ENCODE measurements around the gene KCNH8.

Gene KCNH8

GRCh38 chr3:19539518-19540392, 391.4 kb downstream of the KCNH8 start:
- DNase-seq (ENCODE audit: low spot score in 2 of 2), result no peak
- Histone ChIP-seq H3K4me3 (no peak overlapping the region), H3K27me3 (ENCODE audit: low read depth) (peaks cover 3% of the 10 kb centered on the region; the same call in 1 of the 2 replicates), H3K9me3 (no peaks in the 10 kb centered on the region), H3K36me3 (replicated peaks) (no peaks in the 10 kb centered on the region), H3K4me1 (no peaks in the 10 kb centered on the region)
- in situ Hi-C loops (cut with MboI; ENCODE audit: low sequenced_read_pairs), result no loop called here

- in situ Hi-C loops (cut with MboI; ENCODE audit: low sequenced_read_pairs), result no loop called here
- Histone ChIP-seq H3K9me3 (no peaks in the 10 kb centered on the region), H3K4me1 (no peaks in the 10 kb centered on the region), H3K4me3 (no peak overlapping the region), H3K27me3 (ENCODE audit: low read depth) (peaks cover 3% of the 10 kb centered on the region; the same call in 1 of the 2 replicates), H3K36me3 (replicated peaks) (no peaks in the 10 kb centered on the region)
- DNase-seq (ENCODE audit: low spot score in 2 of 2), result no peak
Measured at GRCh38 chr3:19540464-19540863, 392.2 kb downstream of the KCNH8 start.

GRCh38 chr3:19541284-19541683, 393.0 kb downstream of the KCNH8 start:
- H3K4me3 ChIP-seq, result no peak overlapping the region
- H3K4me1 ChIP-seq, result no peaks in the 10 kb centered on the region
- H3K27me3 ChIP-seq (ENCODE audit: low read depth), result peaks cover 3% of the 10 kb centered on the region; the same call in 1 of the 2 replicates
- no peaks in the 10 kb centered on the region for H3K9me3 ChIP-seq
- no peak for DNase-seq (ENCODE audit: low spot score in 2 of 2)
- H3K36me3 ChIP-seq (replicated peaks), result no peaks in the 10 kb centered on the region
- in situ Hi-C loops (cut with MboI; ENCODE audit: low sequenced_read_pairs), result no loop called here

GRCh38 chr3:19543212-19543841, 395.0 kb downstream of the KCNH8 start:
- DNase-seq (ENCODE audit: low spot score in 2 of 2), result peak; percentile 21 to 50
- in situ Hi-C loops (cut with MboI; ENCODE audit: low sequenced_read_pairs), result no loop called here
- peaks cover 6% of the 10 kb centered on the region; the same call in 1 of the 2 replicates for H3K27me3 ChIP-seq (ENCODE audit: low read depth)
- no peaks in the 10 kb centered on the region for H3K4me1 ChIP-seq
- no peak overlapping the region for H3K4me3 ChIP-seq
- H3K36me3 ChIP-seq (replicated peaks), result no peaks in the 10 kb centered on the region
- no peaks in the 10 kb centered on the region for H3K9me3 ChIP-seq

- H3K27me3 ChIP-seq (ENCODE audit: low read depth), result peaks cover 3% of the 10 kb centered on the region; the same call in 1 of the 2 replicates
- in situ Hi-C loops (cut with MboI; ENCODE audit: low sequenced_read_pairs), result no loop called here
- no peaks in the 10 kb centered on the region for H3K9me3 ChIP-seq
- no peaks in the 10 kb centered on the region for H3K4me1 ChIP-seq
- DNase-seq (ENCODE audit: low spot score in 2 of 2), result no peak
- H3K36me3 ChIP-seq (replicated peaks), result no peaks in the 10 kb centered on the region
- no peak overlapping the region for H3K4me3 ChIP-seq
Measured at GRCh38 chr3:19547665-19548464, 399.6 kb downstream of the KCNH8 start.

- in situ Hi-C loops (cut with MboI; ENCODE audit: low sequenced_read_pairs), result no loop called here
- H3K27me3 ChIP-seq (ENCODE audit: low read depth), result no peaks in the 10 kb centered on the region
- H3K9me3 ChIP-seq, result no peaks in the 10 kb centered on the region
- no peak for DNase-seq (ENCODE audit: low spot score in 2 of 2)
- no peaks in the 10 kb centered on the region for H3K36me3 ChIP-seq (replicated peaks)
- no peak overlapping the region for H3K4me3 ChIP-seq
- H3K4me1 ChIP-seq, result no peaks in the 10 kb centered on the region
Measured at GRCh38 chr3:19559724-19560442, 411.6 kb downstream of the KCNH8 start.

GRCh38 chr3:19573644-19574043, 425.3 kb downstream of the KCNH8 start:
- no peaks in the 10 kb centered on the region for H3K9me3 ChIP-seq
- no peaks in the 10 kb centered on the region for H3K36me3 ChIP-seq (replicated peaks)
- no peaks in the 10 kb centered on the region for H3K27me3 ChIP-seq (ENCODE audit: low read depth)
- in situ Hi-C loops (cut with MboI; ENCODE audit: low sequenced_read_pairs), result no loop called here
- no peaks in the 10 kb centered on the region for H3K4me1 ChIP-seq
- DNase-seq (ENCODE audit: low spot score in 2 of 2), result no peak
- H3K4me3 ChIP-seq, result no peak overlapping the region

- no peaks in the 10 kb centered on the region for H3K9me3 ChIP-seq
- H3K27me3 ChIP-seq (ENCODE audit: low read depth), result no peaks in the 10 kb centered on the region
- no peaks in the 10 kb centered on the region for H3K4me1 ChIP-seq
- H3K36me3 ChIP-seq (replicated peaks), result no peaks in the 10 kb centered on the region
- H3K4me3 ChIP-seq, result no peak overlapping the region
- DNase-seq (ENCODE audit: low spot score in 2 of 2), result no peak
- in situ Hi-C loops (cut with MboI; ENCODE audit: low sequenced_read_pairs), result no loop called here
Measured at GRCh38 chr3:19574268-19574667, 426.0 kb downstream of the KCNH8 start.

- no peaks in the 10 kb centered on the region for H3K9me3 ChIP-seq
- no peaks in the 10 kb centered on the region for H3K36me3 ChIP-seq (replicated peaks)
- H3K27me3 ChIP-seq (ENCODE audit: low read depth), result no peaks in the 10 kb centered on the region
- H3K4me1 ChIP-seq, result no peaks in the 10 kb centered on the region
- no peak overlapping the region for H3K4me3 ChIP-seq
- in situ Hi-C loops (cut with MboI; ENCODE audit: low sequenced_read_pairs), result no loop called here
- DNase-seq (ENCODE audit: low spot score in 2 of 2), result no peak
Measured at GRCh38 chr3:19576343-19576742, 428.0 kb downstream of the KCNH8 start.
